Peyer's patch (tissue), 4 donors: ENCODE measurements around the gene CAMK2B. TPM values are rescaled to one million over a fixed set of nuclear protein-coding genes. Genes with fewer than 3 reads are reported as not detected.
"Not testable (repeated sequence)": the region's sequence is repeated elsewhere in the genome, so short reads cannot be mapped to it uniquely, and the experiment has no call there.

Source experiments
- DNase-seq, 3 donors: peaks; one replicate each; pipeline ENCODE4 v3.0.0-alpha.2; 2017 to 2019
- H3K27ac ChIP-seq, 4 donors: fragments of 200-600 bp; sonication (generic); one replicate each; pipeline ENCODE4 v1.5.1; 2016 to 2019
- H3K27me3 ChIP-seq, 2 donors: fragments of 200-600 bp; sonication (generic); one replicate each; pipeline ENCODE4 v1.5.1; 2019
- H3K36me3 ChIP-seq, 3 donors: fragments of 200-600 bp; sonication (generic); one replicate each; pipeline ENCODE4 v1.5.1; 2016 to 2019
- H3K4me1 ChIP-seq, 4 donors: fragments of 200-600 bp; sonication (generic); one replicate each; pipeline ENCODE4 v1.5.1; 2016 to 2019
- H3K4me3 ChIP-seq, 4 donors: fragments of 200-600 bp; sonication (generic); 1 replicate in 3 of 4; 2 replicates in 1 of 4; pipeline ENCODE4 v1.5.1; 2016 to 2019; ENCODE audit warnings: mild to moderate bottlenecking in 1 of 4
- H3K9me3 ChIP-seq, 4 donors: fragments of 200-600 bp; sonication (generic); one replicate each; pipeline ENCODE4 v1.5.1; 2016 to 2019; ENCODE audit warnings: mild to moderate bottlenecking in 1 of 4
- POLR2A ChIP-seq, 2 donors: fragments of 450-650 bp; IDR thresholded peaks; one replicate each; pipeline ENCODE4 v1.5.1; 2017; ENCODE audit warnings: antibody characterized with exemption in 2 of 2, mild to moderate bottlenecking in 2 of 2, moderate library complexity in 2 of 2
- total RNA-seq, 4 donors: library from RNA; depleted of rRNA; stranded (reverse); fragments of >200 nt; gene quantifications; one replicate each; pipeline ENCODE4 v1.1.0, GENCODE V29; 2016
- TF ChIP-seq, protein P1 (sequence below), 6 experiments: fragments of 450-650 bp in 4 of 6; fragments of 200-600 bp in 2 of 6; sonication (generic) in 1 of 6; IDR thresholded peaks; one replicate each; pipeline ENCODE4 v1.5.1; 2017 to 2019; ENCODE audit warnings: antibody characterized with exemption in 6 of 6, mild to moderate bottlenecking in 3 of 6, moderate library complexity in 1 of 6

Gene CAMK2B
- total RNA-seq, 4 donors from 2014 or later: 0.67 to 3.9 (median 2.2) TPM

DNA sequence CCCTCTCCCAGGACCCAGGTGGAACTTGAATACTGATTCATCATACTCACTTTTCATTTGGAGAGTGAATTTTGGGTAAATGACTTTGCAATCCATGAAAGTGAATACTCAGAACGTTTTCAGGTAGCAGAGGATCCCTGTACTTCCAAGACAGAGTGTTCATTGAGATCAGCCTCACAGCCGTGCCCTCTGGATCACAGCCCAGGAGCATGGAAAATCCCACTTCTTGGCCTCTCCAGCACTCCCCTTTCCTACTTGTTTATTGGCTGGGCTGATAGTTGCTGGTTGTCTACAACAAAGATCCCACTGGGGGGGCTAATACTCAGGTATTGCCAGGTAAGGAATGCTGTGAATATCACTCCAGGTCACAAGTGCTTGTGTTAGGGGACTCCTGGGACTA is 142.0 kb downstream of the CAMK2B start:
- no peak for TF ChIP-seq POLR2A (IDR thresholded peaks at IDR 0.05)
- TF ChIP-seq, protein P1, sequence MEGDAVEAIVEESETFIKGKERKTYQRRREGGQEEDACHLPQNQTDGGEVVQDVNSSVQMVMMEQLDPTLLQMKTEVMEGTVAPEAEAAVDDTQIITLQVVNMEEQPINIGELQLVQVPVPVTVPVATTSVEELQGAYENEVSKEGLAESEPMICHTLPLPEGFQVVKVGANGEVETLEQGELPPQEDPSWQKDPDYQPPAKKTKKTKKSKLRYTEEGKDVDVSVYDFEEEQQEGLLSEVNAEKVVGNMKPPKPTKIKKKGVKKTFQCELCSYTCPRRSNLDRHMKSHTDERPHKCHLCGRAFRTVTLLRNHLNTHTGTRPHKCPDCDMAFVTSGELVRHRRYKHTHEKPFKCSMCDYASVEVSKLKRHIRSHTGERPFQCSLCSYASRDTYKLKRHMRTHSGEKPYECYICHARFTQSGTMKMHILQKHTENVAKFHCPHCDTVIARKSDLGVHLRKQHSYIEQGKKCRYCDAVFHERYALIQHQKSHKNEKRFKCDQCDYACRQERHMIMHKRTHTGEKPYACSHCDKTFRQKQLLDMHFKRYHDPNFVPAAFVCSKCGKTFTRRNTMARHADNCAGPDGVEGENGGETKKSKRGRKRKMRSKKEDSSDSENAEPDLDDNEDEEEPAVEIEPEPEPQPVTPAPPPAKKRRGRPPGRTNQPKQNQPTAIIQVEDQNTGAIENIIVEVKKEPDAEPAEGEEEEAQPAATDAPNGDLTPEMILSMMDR (IDR thresholded peaks at IDR 0.05): no peak
- no peak overlapping the region for H3K4me3 ChIP-seq
- DNase-seq: no peak
- H3K27ac ChIP-seq: no peak overlapping the region
- H3K36me3 ChIP-seq: no peaks in the 10 kb centered on the region
- no peaks in the 10 kb centered on the region for H3K27me3 ChIP-seq
- no peaks in the 10 kb centered on the region for H3K4me1 ChIP-seq
- peaks cover 0 to 4% (median 0%) of the 10 kb centered on the region in 4 donors for H3K9me3 ChIP-seq

DNA sequence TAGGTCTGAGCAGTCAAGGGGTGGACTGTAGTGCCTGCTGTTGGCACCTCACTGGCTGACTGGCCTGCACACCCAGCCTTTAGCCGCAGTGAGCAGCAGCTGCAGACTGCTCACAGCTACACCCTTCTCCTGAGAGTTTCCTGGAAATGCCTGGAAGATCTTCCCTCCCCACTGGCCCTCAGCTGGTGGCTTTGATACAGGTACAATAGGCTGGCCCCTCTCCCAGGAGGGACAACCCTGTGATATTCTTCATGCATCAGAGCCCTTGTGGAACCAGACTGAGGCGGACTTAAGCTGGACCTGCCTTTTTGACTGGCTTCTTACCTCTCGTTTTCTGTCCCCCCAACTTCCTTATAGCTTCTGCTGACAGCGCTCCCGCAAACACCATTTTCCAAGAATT is 142.6 kb downstream of the CAMK2B start:
- Histone ChIP-seq H3K27me3 (no peaks in the 10 kb centered on the region), H3K27ac (no peak overlapping the region), H3K4me3 (no peak overlapping the region), H3K9me3 (peaks cover 0 to 4% (median 0%) of the 10 kb centered on the region in 4 donors), H3K36me3 (no peaks in the 10 kb centered on the region), H3K4me1 (no peaks in the 10 kb centered on the region)
- DNase-seq: no peak
- TF ChIP-seq, protein P1 (IDR thresholded peaks at IDR 0.05): no peak
- no peak for TF ChIP-seq POLR2A (IDR thresholded peaks at IDR 0.05)

- H3K36me3 ChIP-seq: no peaks in the 10 kb centered on the region
- peaks cover 0 to 4% (median 0%) of the 10 kb centered on the region in 4 donors for H3K9me3 ChIP-seq
- TF ChIP-seq, protein P1 (IDR thresholded peaks at IDR 0.05): no peak
- TF ChIP-seq POLR2A (IDR thresholded peaks at IDR 0.05): no peak
- H3K4me3 ChIP-seq: no peak overlapping the region
- no peak for DNase-seq
- H3K27ac ChIP-seq: no peak overlapping the region
- no peaks in the 10 kb centered on the region for H3K27me3 ChIP-seq
- no peaks in the 10 kb centered on the region for H3K4me1 ChIP-seq
Measured at GRCh38 chr7:44180631-44181030, 144.8 kb downstream of the CAMK2B start.

GRCh38 chr7:44177570-44178131 is 147.7 kb downstream of the CAMK2B start:
- no peak for TF ChIP-seq POLR2A (IDR thresholded peaks at IDR 0.05)
- TF ChIP-seq, protein P1 (IDR thresholded peaks at IDR 0.05): no peak
- DNase-seq: no peak
- no peaks in the 10 kb centered on the region for H3K4me1 ChIP-seq
- no peak overlapping the region for H3K27ac ChIP-seq
- H3K4me3 ChIP-seq: no peak overlapping the region
- H3K9me3 ChIP-seq: peaks cover 0 to 2% (median 0%) of the 10 kb centered on the region in 4 donors
- no peaks in the 10 kb centered on the region for H3K27me3 ChIP-seq
- no peaks in the 10 kb centered on the region for H3K36me3 ChIP-seq

GRCh38 chr7:44176486-44176885 is 148.9 kb downstream of the CAMK2B start:
- Histone ChIP-seq H3K27ac (no peak overlapping the region), H3K27me3 (no peaks in the 10 kb centered on the region), H3K9me3 (no peaks in the 10 kb centered on the region), H3K4me1 (no peaks in the 10 kb centered on the region), H3K4me3 (no peak overlapping the region), H3K36me3 (no peaks in the 10 kb centered on the region)
- TF ChIP-seq, protein P1 (IDR thresholded peaks at IDR 0.05): no peak
- no peak for TF ChIP-seq POLR2A (IDR thresholded peaks at IDR 0.05)
- no peak for DNase-seq

DNA sequence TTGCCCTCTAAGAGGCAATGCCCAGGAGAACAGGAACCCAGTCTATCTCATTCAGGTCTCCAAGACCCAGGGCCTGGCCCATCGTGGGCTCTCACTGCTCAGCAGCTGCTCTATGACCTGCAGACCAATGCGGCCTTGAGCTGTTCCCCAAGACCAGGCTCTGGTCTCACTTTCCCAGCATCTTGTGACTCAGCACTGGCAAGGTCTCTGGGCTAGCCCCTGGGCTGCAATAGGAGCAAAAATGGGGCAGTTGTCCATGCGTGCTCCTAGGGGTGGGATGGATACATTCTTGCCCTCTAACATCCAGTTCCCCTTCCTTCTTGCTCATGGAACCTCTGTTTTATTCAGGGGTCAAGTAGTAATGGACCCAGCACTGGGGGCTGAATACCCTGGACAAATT is 149.7 kb downstream of the CAMK2B start:
- H3K36me3 ChIP-seq: no peaks in the 10 kb centered on the region
- TF ChIP-seq, protein P1 (IDR thresholded peaks at IDR 0.05): no peak
- no peak for TF ChIP-seq POLR2A (IDR thresholded peaks at IDR 0.05)

GRCh38 chr7:44174694-44174948 is 150.8 kb downstream of the CAMK2B start:
- not testable (repeated sequence) for H3K4me3 ChIP-seq, H3K27ac ChIP-seq, DNase-seq

More for the DNA sequence above, 149.7 kb downstream of the CAMK2B start:
- DNase-seq: no peak
- no peak overlapping the region for H3K4me3 ChIP-seq
- no peaks in the 10 kb centered on the region for H3K27me3 ChIP-seq
- H3K4me1 ChIP-seq: no peaks in the 10 kb centered on the region
- H3K9me3 ChIP-seq: no peaks in the 10 kb centered on the region
- H3K27ac ChIP-seq: no peak overlapping the region

More at GRCh38 chr7:44174694-44174948, 150.8 kb downstream of the CAMK2B start:
- H3K4me1 ChIP-seq, H3K9me3 ChIP-seq, H3K36me3 ChIP-seq, H3K27me3 ChIP-seq: not testable (repeated sequence)
